Measurements from ENCODE around the gene DCBLD2.
"Not testable (repeated sequence)": the region's sequence is repeated elsewhere in the genome, so short reads cannot be mapped to it uniquely, and the experiment has no call there.

DCBLD2 gene

DNA sequence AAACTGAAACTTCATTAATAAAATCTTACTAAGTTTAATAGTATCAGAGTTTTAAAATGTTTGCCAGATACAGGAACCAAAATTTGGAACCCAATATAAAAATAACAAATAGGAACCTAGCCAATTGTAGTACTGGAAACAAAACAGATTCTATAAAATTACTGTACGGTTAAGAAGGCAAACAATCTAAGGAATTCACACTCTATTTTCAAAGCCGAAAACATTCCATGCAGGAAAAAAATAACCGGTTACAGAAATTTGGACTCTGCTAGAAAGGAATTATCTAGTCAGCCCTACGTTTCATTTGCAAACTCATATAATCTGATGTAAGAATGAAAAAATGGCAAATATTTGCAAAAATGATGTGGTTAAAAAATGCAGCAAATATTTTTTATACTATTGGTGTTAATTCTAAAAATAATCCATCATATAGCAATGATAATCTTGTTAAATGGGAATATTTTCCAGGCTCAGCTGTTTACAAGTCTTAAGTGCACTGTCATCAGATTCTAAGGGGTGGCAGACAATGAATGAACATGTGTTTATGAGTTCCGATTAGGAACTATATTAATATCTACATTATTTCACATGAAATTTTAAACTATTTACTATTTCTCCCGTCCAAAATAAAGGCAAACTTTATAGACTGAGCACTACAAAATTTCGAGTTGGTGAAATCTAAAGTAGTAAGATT lies 58.1 kb downstream of the DCBLD2 start:
- no peak overlapping the region for H3K4me3 ChIP-seq (ENCODE audit: low read depth in 1 of 5, low read length in 5 of 5)
- H3K9ac ChIP-seq (ENCODE audit: low read length in 5 of 5) = no peak overlapping the region
- H3K27me3 ChIP-seq (ENCODE audit: control insufficient read depth in 5 of 5, insufficient read depth in 4 of 5, low read length in 5 of 5) = no peaks in the 10 kb centered on the region
- H3K27ac ChIP-seq (ENCODE audit: low read depth, low read length) = no peak overlapping the region
- H3K9me3 ChIP-seq (ENCODE audit: control insufficient read depth in 5 of 5, low read length in 5 of 5) = peaks cover 0 to 4% (median 0%) of the 10 kb centered on the region in 5 donors
- H3K36me3 ChIP-seq (ENCODE audit: control insufficient read depth in 5 of 5, insufficient read depth in 5 of 5, low read length in 5 of 5) = peaks cover 6 to 15% (median 7%) of the 10 kb centered on the region in 5 donors
- H3K4me1 ChIP-seq (ENCODE audit: control insufficient read depth in 5 of 5, insufficient read depth in 5 of 5, low read length in 5 of 5) = peaks cover 0 to 3% (median 0%) of the 10 kb centered on the region in 5 donors

DNA sequence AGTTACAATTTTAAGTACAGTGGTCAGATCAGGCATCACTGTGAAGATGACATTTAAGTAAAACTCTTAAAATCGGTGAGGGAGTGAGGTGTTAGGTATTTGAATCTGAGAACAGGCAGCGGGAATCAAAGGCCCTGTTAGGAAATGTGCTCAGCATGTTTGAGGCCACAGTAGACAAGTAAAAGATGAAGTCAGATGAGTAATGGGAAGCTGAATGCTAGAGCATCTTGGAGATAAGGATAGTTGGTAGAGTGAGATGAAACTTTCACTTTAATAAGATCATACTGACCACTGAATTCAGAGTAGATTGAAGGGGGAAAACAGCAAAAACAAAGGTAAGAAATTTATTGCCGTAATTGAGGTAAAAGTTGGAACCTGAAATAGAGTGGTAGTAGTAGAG lies 61.6 kb downstream of the DCBLD2 start:
- Histone ChIP-seq H3K4me3 (ENCODE audit: low read depth in 1 of 5, low read length in 5 of 5) (no peak overlapping the region), H3K9ac (ENCODE audit: low read length in 5 of 5) (no peak overlapping the region), H3K27me3 (ENCODE audit: control insufficient read depth in 5 of 5, insufficient read depth in 4 of 5, low read length in 5 of 5) (no peaks in the 10 kb centered on the region), H3K4me1 (ENCODE audit: control insufficient read depth in 5 of 5, insufficient read depth in 5 of 5, low read length in 5 of 5) (peaks cover 0 to 3% (median 0%) of the 10 kb centered on the region in 5 donors), H3K36me3 (ENCODE audit: control insufficient read depth in 5 of 5, insufficient read depth in 5 of 5, low read length in 5 of 5) (peaks cover 0 to 6% (median 4%) of the 10 kb centered on the region in 5 donors), H3K27ac (ENCODE audit: low read depth, low read length) (no peak overlapping the region), H3K9me3 (ENCODE audit: control insufficient read depth in 5 of 5, low read length in 5 of 5) (no peaks in the 10 kb centered on the region)

DNA sequence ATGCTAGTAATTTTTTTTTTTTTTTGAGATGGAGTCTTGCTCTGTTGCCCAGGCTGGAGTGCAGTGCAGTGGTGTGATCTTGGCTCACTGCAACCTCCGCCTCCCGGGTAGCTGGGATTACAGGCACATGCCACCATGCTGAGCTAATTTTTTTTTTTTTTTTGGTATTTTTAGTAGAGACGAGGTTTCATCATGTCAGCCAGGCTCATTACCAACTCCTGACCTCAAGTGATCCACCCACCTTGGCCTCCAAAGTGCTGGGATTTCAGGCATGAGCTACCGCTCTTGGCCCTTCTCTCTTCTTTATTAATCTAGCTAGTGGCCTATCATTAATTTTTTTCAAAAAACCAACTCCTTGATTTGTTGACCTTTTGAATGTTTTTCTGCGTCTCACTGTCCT lies 70.4 kb downstream of the DCBLD2 start:
- H3K9ac ChIP-seq (ENCODE audit: low read length in 5 of 5); H3K4me1 ChIP-seq (ENCODE audit: control insufficient read depth in 5 of 5, insufficient read depth in 5 of 5, low read length in 5 of 5); H3K27ac ChIP-seq (ENCODE audit: low read depth, low read length); H3K36me3 ChIP-seq (ENCODE audit: control insufficient read depth in 5 of 5, insufficient read depth in 5 of 5, low read length in 5 of 5); H3K27me3 ChIP-seq (ENCODE audit: control insufficient read depth in 5 of 5, insufficient read depth in 4 of 5, low read length in 5 of 5); H3K9me3 ChIP-seq (ENCODE audit: control insufficient read depth in 5 of 5, low read length in 5 of 5); H3K4me3 ChIP-seq (ENCODE audit: low read depth in 1 of 5, low read length in 5 of 5): not testable (repeated sequence)

DNA sequence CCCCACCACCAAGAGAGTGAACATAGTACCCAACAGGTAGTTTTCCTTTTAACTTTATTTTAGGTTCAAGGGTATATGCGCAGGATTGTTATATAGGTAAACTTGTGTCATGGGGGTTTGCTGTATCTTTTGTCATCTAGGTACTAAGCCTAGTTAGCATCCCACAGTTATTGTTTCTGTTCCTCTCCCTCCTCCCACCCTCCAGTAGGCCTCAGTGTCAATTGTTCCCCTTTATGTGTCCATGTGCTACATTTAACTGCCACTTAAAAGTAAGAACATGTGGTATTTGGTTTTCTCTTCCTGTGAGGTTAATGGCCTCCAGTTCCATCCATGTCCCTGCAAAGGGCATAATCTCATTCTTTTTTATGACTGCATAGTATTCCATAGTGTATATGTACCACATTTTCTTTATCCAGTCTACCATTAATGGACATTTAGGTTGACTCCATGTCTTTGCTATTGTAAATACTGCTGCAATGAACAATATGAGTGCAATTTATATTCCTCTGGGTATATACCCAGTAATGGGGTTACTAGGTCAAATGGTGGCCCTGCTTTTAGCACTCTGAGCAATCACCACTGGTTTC lies 72.2 kb downstream of the DCBLD2 start:
- H3K27ac ChIP-seq (ENCODE audit: low read depth, low read length) = no peak overlapping the region
- peaks cover 0 to 4% (median 4%) of the 10 kb centered on the region in 5 donors for H3K36me3 ChIP-seq (ENCODE audit: control insufficient read depth in 5 of 5, insufficient read depth in 5 of 5, low read length in 5 of 5)
- H3K9ac ChIP-seq (ENCODE audit: low read length in 5 of 5) = no peak overlapping the region
- no peaks in the 10 kb centered on the region for H3K27me3 ChIP-seq (ENCODE audit: control insufficient read depth in 5 of 5, insufficient read depth in 4 of 5, low read length in 5 of 5)
- H3K9me3 ChIP-seq (ENCODE audit: control insufficient read depth in 5 of 5, low read length in 5 of 5) = peaks cover 0 to 6% (median 0%) of the 10 kb centered on the region in 5 donors
- H3K4me3 ChIP-seq (ENCODE audit: low read depth in 1 of 5, low read length in 5 of 5) = no peak overlapping the region
- peaks cover 0 to 3% (median 0%) of the 10 kb centered on the region in 5 donors for H3K4me1 ChIP-seq (ENCODE audit: control insufficient read depth in 5 of 5, insufficient read depth in 5 of 5, low read length in 5 of 5)

DNA sequence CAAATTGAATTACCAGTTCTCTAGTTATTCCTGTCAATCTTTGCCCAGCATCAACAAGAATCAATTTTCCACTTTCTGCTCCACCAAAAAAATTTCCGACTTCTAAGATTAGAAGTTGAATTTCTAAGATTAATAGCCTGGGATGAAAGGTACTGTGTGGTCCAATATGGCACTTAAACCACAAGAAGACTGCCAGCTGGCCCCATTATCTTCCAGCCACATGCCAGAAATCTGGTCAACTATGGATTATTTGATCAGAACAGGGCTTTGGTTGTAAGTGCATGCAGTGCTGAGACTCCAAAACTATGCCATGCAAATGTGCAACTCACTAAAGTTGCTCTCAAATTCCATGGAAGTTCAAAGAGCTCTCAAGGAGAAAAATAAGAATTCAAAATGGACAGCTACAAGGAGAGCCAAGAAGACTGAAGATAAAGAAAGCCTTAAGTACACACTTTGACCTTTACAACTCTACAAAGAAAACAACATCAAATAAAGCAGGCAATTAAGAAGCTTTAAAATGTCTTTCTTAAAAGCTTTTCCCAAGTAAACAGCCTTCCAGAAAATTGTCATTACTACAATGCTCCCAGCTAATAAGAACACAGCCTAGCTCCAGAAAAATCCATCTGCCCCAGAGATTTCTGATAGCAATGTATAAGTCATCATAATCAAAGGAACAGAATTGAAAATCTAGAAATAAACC lies 74.1 kb downstream of the DCBLD2 start:
- H3K9me3 ChIP-seq (ENCODE audit: control insufficient read depth in 5 of 5, low read length in 5 of 5) = peaks cover 0 to 6% (median 0%) of the 10 kb centered on the region in 5 donors
- H3K27me3 ChIP-seq (ENCODE audit: control insufficient read depth in 5 of 5, insufficient read depth in 4 of 5, low read length in 5 of 5) = no peaks in the 10 kb centered on the region
- peaks cover 0 to 3% (median 0%) of the 10 kb centered on the region in 5 donors for H3K4me1 ChIP-seq (ENCODE audit: control insufficient read depth in 5 of 5, insufficient read depth in 5 of 5, low read length in 5 of 5)
- no peak overlapping the region for H3K9ac ChIP-seq (ENCODE audit: low read length in 5 of 5)
- no peak overlapping the region for H3K4me3 ChIP-seq (ENCODE audit: low read depth in 1 of 5, low read length in 5 of 5)
- H3K27ac ChIP-seq (ENCODE audit: low read depth, low read length) = no peak overlapping the region
- H3K36me3 ChIP-seq (ENCODE audit: control insufficient read depth in 5 of 5, insufficient read depth in 5 of 5, low read length in 5 of 5) = no peaks in the 10 kb centered on the region

DNA sequence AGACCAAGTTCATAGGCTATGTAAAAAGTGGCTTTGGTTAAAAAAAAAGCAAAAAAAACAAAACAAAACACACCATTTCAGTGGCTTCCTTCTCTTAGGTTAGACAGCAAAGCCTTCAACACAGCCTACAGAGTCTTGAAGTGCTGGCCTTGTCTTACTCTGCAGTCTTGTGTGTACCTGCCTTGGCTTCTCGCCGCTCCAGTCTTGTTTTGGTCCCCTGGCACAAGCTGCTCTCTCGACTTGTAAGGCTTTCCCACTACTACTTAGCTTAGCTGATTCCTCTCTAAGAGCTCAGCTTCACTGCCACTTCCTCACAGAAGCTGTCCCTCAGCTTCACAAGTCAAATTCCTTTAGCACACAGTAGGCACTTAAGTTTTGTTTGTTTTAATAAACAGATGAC lies 75.4 kb downstream of the DCBLD2 start:
- no peak overlapping the region for H3K9ac ChIP-seq (ENCODE audit: low read length in 5 of 5)
- no peak overlapping the region for H3K27ac ChIP-seq (ENCODE audit: low read depth, low read length)
- H3K27me3 ChIP-seq (ENCODE audit: control insufficient read depth in 5 of 5, insufficient read depth in 4 of 5, low read length in 5 of 5) = no peaks in the 10 kb centered on the region

DNA sequence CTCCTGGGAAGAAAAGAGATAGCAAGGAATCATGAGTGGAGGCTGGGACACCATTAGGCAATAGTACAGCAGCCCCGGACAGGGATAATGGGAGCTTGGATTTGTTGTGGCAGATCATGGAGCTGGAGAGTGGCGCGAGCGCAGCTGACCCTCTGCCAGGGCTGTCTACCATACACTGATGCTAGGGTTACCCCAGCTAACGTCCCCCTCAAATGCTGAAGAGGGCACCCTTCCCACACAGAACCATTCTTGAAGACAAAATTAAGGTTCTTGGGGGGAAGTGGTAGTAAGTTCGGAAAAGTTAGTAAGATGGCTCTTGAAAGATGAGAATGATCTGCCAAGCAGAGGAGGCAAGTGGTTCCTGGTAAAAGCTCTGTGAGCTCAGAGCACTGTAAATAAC lies 77.2 kb downstream of the DCBLD2 start:
- H3K36me3 ChIP-seq (ENCODE audit: control insufficient read depth in 5 of 5, insufficient read depth in 5 of 5, low read length in 5 of 5) = peaks cover 0 to 5% (median 0%) of the 10 kb centered on the region in 5 donors
- peaks cover 0 to 3% (median 0%) of the 10 kb centered on the region in 5 donors for H3K4me1 ChIP-seq (ENCODE audit: control insufficient read depth in 5 of 5, insufficient read depth in 5 of 5, low read length in 5 of 5)
- no peaks in the 10 kb centered on the region for H3K27me3 ChIP-seq (ENCODE audit: control insufficient read depth in 5 of 5, insufficient read depth in 4 of 5, low read length in 5 of 5)
- H3K9me3 ChIP-seq (ENCODE audit: control insufficient read depth in 5 of 5, low read length in 5 of 5) = peaks cover 0 to 1% (median 0%) of the 10 kb centered on the region in 5 donors
- H3K4me3 ChIP-seq (ENCODE audit: low read depth in 1 of 5, low read length in 5 of 5) = no peak overlapping the region
- H3K9ac ChIP-seq (ENCODE audit: low read length in 5 of 5) = no peak overlapping the region
- no peak overlapping the region for H3K27ac ChIP-seq (ENCODE audit: low read depth, low read length)

More for the DNA sequence above, 75.4 kb downstream of the DCBLD2 start:
- H3K36me3 ChIP-seq (ENCODE audit: control insufficient read depth in 5 of 5, insufficient read depth in 5 of 5, low read length in 5 of 5) = peaks cover 0 to 3% (median 0%) of the 10 kb centered on the region in 5 donors
- peaks cover 0 to 3% (median 0%) of the 10 kb centered on the region in 5 donors for H3K4me1 ChIP-seq (ENCODE audit: control insufficient read depth in 5 of 5, insufficient read depth in 5 of 5, low read length in 5 of 5)
- peaks cover 0 to 6% (median 0%) of the 10 kb centered on the region in 5 donors for H3K9me3 ChIP-seq (ENCODE audit: control insufficient read depth in 5 of 5, low read length in 5 of 5)
- H3K4me3 ChIP-seq (ENCODE audit: low read depth in 1 of 5, low read length in 5 of 5) = no peak overlapping the region

DNA sequence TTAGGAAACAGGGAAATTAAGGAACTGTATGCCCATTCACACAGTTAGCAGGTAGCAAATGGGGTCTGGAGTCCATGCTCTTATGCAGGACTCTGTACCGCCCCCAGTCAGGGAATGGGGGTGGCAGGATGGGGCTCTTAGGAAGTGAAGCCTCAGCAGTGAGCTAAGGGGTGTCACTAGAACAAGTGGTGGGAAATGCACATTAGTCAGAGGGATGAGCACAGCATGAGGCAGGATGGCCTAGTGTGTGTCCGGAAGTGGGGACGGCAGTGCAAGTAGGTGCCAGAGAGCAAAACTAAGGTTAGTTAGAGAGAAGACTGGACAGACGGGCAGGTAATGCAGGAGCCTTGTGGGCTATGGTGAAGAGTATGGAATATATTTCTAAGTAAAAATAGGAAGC lies 77.7 kb downstream of the DCBLD2 start:
- Histone ChIP-seq H3K9ac (ENCODE audit: low read length in 5 of 5) (no peak overlapping the region), H3K27me3 (ENCODE audit: control insufficient read depth in 5 of 5, insufficient read depth in 4 of 5, low read length in 5 of 5) (no peaks in the 10 kb centered on the region), H3K4me1 (ENCODE audit: control insufficient read depth in 5 of 5, insufficient read depth in 5 of 5, low read length in 5 of 5) (peaks cover 0 to 3% (median 0%) of the 10 kb centered on the region in 5 donors), H3K9me3 (ENCODE audit: control insufficient read depth in 5 of 5, low read length in 5 of 5) (no peaks in the 10 kb centered on the region), H3K27ac (ENCODE audit: low read depth, low read length) (no peak overlapping the region), H3K4me3 (ENCODE audit: low read depth in 1 of 5, low read length in 5 of 5) (no peak overlapping the region), H3K36me3 (ENCODE audit: control insufficient read depth in 5 of 5, insufficient read depth in 5 of 5, low read length in 5 of 5) (peaks cover 0 to 6% (median 1%) of the 10 kb centered on the region in 5 donors)

DNA sequence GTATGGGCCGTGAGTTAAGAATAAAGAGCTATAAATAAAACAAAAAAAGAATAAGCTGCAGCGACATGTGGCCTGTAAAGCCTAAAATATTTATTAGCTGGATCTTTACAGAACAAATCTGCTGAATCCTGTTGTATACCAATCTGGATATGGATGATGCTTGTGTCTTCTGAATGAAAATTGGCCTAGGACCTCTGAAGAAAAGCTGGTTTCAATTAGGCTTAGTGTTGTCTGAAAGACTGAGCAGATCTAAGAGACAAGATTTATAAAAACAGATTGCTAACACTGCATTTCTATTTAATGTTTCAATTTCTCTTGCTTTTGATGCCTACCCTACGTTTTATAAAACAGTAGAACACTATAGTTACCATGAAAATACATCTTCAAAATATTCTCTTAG lies 80.4 kb downstream of the DCBLD2 start:
- H3K9ac ChIP-seq (ENCODE audit: low read length in 5 of 5) = no peak overlapping the region
- H3K36me3 ChIP-seq (ENCODE audit: control insufficient read depth in 5 of 5, insufficient read depth in 5 of 5, low read length in 5 of 5) = peaks cover 4 to 18% (median 15%) of the 10 kb centered on the region in 5 donors
- H3K9me3 ChIP-seq (ENCODE audit: control insufficient read depth in 5 of 5, low read length in 5 of 5) = no peaks in the 10 kb centered on the region
- peaks cover 0 to under 1% (median 0%) of the 10 kb centered on the region in 5 donors for H3K4me1 ChIP-seq (ENCODE audit: control insufficient read depth in 5 of 5, insufficient read depth in 5 of 5, low read length in 5 of 5)
- H3K27ac ChIP-seq (ENCODE audit: low read depth, low read length) = no peak overlapping the region
- no peak overlapping the region for H3K4me3 ChIP-seq (ENCODE audit: low read depth in 1 of 5, low read length in 5 of 5)
- H3K27me3 ChIP-seq (ENCODE audit: control insufficient read depth in 5 of 5, insufficient read depth in 4 of 5, low read length in 5 of 5) = no peaks in the 10 kb centered on the region

DNA sequence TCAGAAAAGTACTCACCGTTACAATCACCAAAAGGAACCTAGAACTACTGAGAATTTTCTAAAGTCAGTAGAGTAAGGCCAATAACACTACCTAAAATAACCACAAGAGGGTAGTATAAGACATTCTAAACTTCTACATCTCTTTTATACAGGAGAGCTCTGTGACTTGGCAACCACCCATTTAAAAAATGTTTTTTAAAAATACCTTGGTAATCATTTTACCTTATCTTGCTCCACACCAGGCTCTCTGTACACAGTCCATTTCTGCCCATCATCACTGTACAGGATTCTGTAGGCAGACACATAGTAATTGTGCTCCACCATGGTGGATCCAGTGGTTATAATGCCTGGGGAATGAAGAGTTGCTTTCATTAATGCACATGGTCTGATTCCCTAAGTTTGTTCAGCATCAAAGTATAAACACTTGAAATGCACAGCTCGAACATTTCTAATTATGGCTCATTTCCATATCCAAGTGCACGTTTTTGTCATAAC lies 83.9 kb downstream of the DCBLD2 start:
- Histone ChIP-seq H3K27me3 (ENCODE audit: control insufficient read depth in 5 of 5, insufficient read depth in 4 of 5, low read length in 5 of 5) (no peaks in the 10 kb centered on the region), H3K4me3 (ENCODE audit: low read depth in 1 of 5, low read length in 5 of 5) (no peak overlapping the region), H3K27ac (ENCODE audit: low read depth, low read length) (no peak overlapping the region), H3K36me3 (ENCODE audit: control insufficient read depth in 5 of 5, insufficient read depth in 5 of 5, low read length in 5 of 5) (peaks cover 4 to 28% (median 20%) of the 10 kb centered on the region in 5 donors), H3K9me3 (ENCODE audit: control insufficient read depth in 5 of 5, low read length in 5 of 5) (no peaks in the 10 kb centered on the region), H3K4me1 (ENCODE audit: control insufficient read depth in 5 of 5, insufficient read depth in 5 of 5, low read length in 5 of 5) (peaks cover 0 to 2% (median 0%) of the 10 kb centered on the region in 5 donors), H3K9ac (ENCODE audit: low read length in 5 of 5) (no peak overlapping the region)
